Duodenal mucosa (tissue), 2 donors: Measurements from ENCODE around the gene HOGA1.

Source experiments
- H3K27ac ChIP-seq: one replicate; pipeline ENCODE4 v1.7.0; 2013; ENCODE audit warnings: low read depth, low read length
- H3K27me3 ChIP-seq, 2 donors: one replicate each; pipeline ENCODE4 v1.7.0; 2013; ENCODE audit warnings: low read length in 2 of 2, control low read depth in 1 of 2; ENCODE audit not compliant: insufficient read depth in 2 of 2, control insufficient read depth in 1 of 2
- H3K36me3 ChIP-seq, 2 donors: one replicate each; pipeline ENCODE4 v1.7.0; 2013; ENCODE audit warnings: low read length in 2 of 2, control low read depth in 1 of 2; ENCODE audit not compliant: insufficient read depth in 2 of 2, control insufficient read depth in 1 of 2
- H3K4me1 ChIP-seq, 2 donors: one replicate each; pipeline ENCODE4 v1.7.0; 2013; ENCODE audit warnings: low read length in 2 of 2, control low read depth in 1 of 2; ENCODE audit not compliant: insufficient read depth in 2 of 2, control insufficient read depth in 1 of 2
- H3K4me3 ChIP-seq, 2 donors: one replicate each; pipeline ENCODE4 v1.7.0; 2013; ENCODE audit warnings: low read length in 2 of 2, low read depth in 1 of 2
- H3K9ac ChIP-seq, 2 donors: one replicate each; pipeline ENCODE4 v1.7.0; 2013; ENCODE audit warnings: low read length in 2 of 2, low read depth in 1 of 2
- H3K9me3 ChIP-seq, 2 donors: one replicate each; pipeline ENCODE4 v1.7.0; 2013; ENCODE audit warnings: low read length in 2 of 2, control low read depth in 1 of 2; ENCODE audit not compliant: control insufficient read depth in 1 of 2

The HOGA1 gene

DNA sequence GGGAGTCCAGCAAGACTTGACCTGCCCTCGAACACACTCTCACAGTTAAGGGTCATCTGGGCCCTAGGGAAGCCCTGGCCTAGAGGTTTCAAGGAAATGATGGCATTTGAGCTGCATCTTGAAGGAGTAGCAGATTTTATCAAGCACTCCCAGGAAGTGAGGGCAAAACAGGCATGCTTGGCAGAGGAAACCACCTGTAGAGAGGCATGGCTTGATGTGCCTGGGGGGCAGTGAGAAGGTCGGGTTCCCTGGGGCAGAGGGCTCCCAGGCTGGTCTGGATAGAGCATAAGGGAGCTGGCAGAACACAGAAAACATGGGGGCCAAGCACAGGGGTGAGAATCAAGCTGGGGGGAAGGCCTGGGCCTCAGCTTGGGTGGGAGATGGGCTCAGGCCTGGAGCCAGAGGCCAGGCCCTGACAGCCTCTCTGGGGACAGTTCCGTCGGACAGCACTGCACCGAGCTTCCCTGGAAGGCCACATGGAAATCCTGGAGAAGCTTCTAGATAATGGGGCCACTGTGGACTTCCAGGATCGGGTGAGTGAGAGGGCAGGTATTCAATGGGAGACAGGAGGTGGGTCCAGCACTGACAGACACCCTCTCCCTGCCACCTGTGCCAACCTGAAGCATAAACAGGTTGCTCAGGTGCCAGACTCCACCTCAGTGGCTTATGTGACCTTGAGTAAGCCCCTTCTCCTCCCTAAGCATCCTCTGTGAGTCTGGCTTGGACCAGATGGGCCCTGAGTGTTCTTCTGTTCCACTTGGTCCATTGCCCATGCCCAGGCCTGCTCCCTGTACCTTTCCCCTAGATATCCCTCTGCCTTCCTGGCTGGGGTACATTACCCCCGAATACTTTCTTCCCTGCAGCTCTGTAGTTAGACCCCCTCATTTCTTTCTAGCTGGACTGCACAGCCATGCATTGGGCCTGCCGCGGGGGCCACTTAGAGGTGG, 3.5 kb upstream of the HOGA1 start:
- no peaks in the 10 kb centered on the region for H3K36me3 ChIP-seq

DNA sequence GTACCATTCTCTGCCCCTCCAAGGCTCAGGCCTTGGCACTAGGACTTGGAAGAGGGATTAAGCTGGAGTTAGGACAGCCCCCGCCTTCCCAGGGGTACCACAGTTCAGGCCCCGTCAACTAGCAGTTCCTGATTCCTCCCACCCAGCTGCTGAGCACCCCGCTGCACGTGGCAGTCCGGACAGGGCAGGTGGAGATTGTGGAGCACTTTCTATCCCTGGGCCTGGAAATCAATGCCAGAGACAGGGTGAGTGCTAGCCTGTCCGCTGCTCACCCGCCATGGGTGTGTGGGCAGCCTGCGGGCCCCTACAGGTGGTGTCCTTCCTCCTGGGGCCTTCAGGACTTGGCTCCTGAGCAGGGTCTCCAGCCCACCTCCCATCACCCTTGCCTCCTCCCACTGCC, 2.0 kb upstream of the HOGA1 start:
- H3K9ac ChIP-seq = no peak overlapping the region
- H3K27ac ChIP-seq = no peak overlapping the region

More for the DNA sequence above, 3.5 kb upstream of the HOGA1 start:
- Histone ChIP-seq H3K9ac (no peak overlapping the region), H3K9me3 (no peaks in the 10 kb centered on the region), H3K27ac (no peak overlapping the region), H3K4me3 (no peak overlapping the region), H3K27me3 (peaks cover 0 to 5% of the 10 kb centered on the region in 2 donors), H3K4me1 (no peaks in the 10 kb centered on the region)

DNA sequence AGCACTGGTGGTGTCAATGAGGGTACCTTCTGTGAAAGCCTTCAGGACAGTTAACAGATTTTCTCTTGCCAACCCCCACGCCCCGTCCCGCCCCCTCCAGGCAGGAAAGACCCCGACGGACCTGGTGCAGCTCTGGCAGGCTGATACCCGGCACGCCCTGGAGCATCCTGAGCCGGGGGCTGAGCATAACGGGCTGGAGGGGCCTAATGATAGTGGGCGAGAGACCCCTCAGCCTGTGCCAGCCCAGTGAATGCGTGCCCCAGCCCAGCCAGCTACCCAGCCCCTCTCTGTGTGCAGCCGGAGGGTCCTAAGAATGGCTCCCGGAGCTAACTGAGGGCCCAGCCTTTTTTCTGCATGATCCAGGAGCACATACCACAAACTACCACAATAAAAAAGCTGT, 713 bp upstream of the HOGA1 start:
- Histone ChIP-seq H3K27me3 (peaks cover 0 to 3% of the 10 kb centered on the region in 2 donors), H3K9me3 (no peaks in the 10 kb centered on the region), H3K4me1 (no peaks in the 10 kb centered on the region), H3K27ac (no peak overlapping the region), H3K9ac (no peak overlapping the region), H3K36me3 (no peaks in the 10 kb centered on the region), H3K4me3 (no peak overlapping the region)

More for the DNA sequence above, 2.0 kb upstream of the HOGA1 start:
- no peak overlapping the region for H3K4me3 ChIP-seq
- no peaks in the 10 kb centered on the region for H3K36me3 ChIP-seq
- H3K27me3 ChIP-seq = peaks cover 0 to 5% of the 10 kb centered on the region in 2 donors
- H3K9me3 ChIP-seq = no peaks in the 10 kb centered on the region
- H3K4me1 ChIP-seq = no peaks in the 10 kb centered on the region

DNA sequence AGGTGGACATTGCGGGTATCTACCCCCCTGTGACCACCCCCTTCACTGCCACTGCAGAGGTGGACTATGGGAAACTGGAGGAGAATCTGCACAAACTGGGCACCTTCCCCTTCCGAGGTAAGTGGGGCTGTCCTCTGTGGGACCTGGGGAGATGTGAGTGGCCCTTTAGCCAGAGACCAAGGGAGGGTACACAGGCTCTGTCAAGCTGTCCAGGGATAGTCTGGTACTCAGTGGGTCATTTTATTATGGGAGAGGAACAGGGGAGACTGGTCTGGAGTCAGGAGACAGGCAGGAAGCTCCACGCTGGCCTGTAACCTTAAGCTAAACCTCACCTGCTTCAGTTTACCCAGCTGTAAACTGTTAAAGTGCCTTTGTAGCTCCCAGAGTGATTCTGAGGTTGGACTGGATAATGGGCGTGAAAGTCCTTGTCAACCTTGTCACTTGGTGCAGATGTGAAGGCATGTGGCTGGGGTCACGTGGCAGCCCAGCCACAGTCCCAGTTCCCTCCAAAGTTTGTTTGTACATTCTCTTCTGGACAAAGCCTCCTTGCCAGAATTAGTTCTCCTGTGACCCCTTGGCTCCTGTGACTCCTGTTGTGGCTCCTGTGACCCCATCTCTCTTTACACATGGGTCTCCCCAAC, 729 bp downstream of the HOGA1 start:
- Histone ChIP-seq H3K9ac (no peak overlapping the region), H3K36me3 (no peaks in the 10 kb centered on the region), H3K9me3 (no peaks in the 10 kb centered on the region), H3K4me3 (no peak overlapping the region), H3K4me1 (no peaks in the 10 kb centered on the region), H3K27ac (peak overlapping the region; percentile 44), H3K27me3 (no peaks in the 10 kb centered on the region)

DNA sequence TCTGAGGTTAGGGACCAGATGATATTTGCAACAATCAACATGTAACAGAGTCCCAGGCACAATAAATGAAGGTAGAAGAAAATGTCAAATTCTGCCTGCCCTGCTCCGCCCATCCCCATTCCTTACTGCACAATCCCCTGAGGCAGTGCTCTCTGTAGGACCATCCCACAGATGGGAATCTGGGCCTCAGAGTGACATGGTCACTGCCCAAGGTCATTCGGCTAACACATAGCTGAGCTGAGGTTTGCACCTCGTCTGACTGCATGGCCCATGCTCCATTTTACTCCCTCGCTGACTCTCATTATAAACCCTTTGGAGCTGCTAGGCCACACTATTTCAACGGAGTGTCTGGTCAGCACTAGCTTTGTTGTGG, 1.2 kb downstream of the HOGA1 start:
- H3K4me1 ChIP-seq = no peaks in the 10 kb centered on the region
- H3K27me3 ChIP-seq = no peaks in the 10 kb centered on the region
- no peaks in the 10 kb centered on the region for H3K9me3 ChIP-seq
- H3K27ac ChIP-seq = peak overlapping the region; percentile 26
- H3K4me3 ChIP-seq = no peak overlapping the region
- H3K36me3 ChIP-seq = no peaks in the 10 kb centered on the region
- no peak overlapping the region for H3K9ac ChIP-seq

DNA sequence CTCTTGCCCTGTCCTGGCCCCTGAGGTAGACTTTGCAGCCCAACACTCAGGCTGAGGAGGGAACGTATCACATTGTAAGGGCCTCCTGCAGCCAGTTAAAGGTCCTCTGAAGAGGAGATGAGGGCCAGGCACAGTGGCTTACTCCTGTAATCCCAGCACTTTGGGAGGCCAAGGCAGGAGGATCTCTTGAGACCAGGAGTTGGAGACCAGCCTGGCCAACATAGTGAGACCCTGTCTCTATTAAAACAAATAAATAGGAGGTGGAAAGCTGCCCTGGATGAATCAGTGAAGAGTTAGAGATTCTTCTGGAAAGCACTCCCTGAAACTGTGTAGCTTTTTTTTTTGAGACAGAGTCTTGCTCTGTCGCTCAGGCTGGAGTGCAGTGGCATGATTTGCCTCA, 3.0 kb downstream of the HOGA1 start:
- Histone ChIP-seq H3K4me3 (no peak overlapping the region), H3K9ac (no peak overlapping the region), H3K4me1 (no peaks in the 10 kb centered on the region), H3K9me3 (no peaks in the 10 kb centered on the region), H3K36me3 (no peaks in the 10 kb centered on the region), H3K27me3 (no peaks in the 10 kb centered on the region), H3K27ac (no peak overlapping the region)

DNA sequence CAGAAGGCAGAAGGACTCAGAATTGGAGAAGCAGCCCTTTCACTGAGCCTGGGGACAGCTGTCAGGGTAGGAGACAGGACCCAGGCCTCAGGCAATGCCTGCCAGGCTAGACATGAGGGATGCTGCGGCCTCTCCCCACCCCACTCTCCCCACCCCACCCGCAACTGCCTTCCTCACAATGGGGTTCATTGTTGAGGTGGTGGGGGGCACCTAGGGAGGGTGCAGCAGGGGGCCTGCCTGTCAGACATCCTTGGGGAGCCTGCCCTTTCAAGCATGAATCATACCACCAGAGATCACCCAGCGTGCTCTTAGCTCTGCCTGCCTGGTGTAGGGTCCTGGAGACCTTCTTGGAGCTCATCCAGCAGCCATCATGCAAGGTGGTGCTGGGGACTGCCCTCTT, 5.3 kb downstream of the HOGA1 start, which contains the start of gene C10orf62:
TSS of gene C10orf62 (plus strand) at position 243 of the 400 bp plus-strand sequence. CDS start 177 bp downstream, outside the sequence.
- Histone ChIP-seq H3K4me1 (no peaks in the 10 kb centered on the region), H3K9ac (no peak within 1 kb of the TSS), H3K9me3 (no peaks in the 10 kb centered on the region), H3K4me3 (no peak within 1 kb of the TSS), H3K27me3 (no peaks in the 10 kb centered on the region), H3K27ac (no peak within 1 kb of the TSS), H3K36me3 (no peaks in the 10 kb centered on the region)

DNA sequence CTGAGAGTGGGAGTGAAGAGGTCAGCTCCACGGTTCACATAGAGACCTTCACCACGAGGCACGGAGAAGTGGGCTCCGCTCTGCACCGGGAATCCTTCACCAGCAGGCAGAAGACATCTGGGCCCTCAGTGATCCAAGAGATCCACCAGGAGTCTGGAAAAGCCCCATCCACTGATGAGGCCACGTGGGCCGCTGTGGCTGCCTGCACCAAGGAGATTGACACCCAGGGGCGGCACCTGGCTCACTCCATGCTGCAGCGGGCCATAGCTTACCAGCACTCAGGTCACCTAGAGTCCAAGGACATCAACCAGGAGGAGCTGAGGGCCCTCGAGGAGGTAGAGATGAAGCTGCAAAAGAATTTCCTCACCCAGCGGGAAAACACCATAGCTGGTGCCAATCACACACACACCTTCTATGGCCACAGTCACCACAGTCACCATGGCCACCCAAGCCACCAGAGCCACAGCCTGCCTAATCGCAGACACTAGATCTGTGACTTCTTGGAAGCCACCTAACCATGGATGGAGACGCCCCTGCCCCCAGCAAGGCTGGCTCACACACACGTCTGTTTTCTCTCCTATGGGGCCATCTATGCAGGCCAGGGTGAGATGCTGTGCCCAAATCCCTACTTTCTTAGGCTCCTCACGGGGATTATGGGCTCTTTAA, 6.0 kb downstream of the HOGA1 start:
- Histone ChIP-seq H3K4me1 (no peaks in the 10 kb centered on the region), H3K36me3 (no peaks in the 10 kb centered on the region), H3K9ac (no peak overlapping the region), H3K27me3 (no peaks in the 10 kb centered on the region), H3K9me3 (no peaks in the 10 kb centered on the region), H3K4me3 (no peak overlapping the region), H3K27ac (no peak overlapping the region)

DNA sequence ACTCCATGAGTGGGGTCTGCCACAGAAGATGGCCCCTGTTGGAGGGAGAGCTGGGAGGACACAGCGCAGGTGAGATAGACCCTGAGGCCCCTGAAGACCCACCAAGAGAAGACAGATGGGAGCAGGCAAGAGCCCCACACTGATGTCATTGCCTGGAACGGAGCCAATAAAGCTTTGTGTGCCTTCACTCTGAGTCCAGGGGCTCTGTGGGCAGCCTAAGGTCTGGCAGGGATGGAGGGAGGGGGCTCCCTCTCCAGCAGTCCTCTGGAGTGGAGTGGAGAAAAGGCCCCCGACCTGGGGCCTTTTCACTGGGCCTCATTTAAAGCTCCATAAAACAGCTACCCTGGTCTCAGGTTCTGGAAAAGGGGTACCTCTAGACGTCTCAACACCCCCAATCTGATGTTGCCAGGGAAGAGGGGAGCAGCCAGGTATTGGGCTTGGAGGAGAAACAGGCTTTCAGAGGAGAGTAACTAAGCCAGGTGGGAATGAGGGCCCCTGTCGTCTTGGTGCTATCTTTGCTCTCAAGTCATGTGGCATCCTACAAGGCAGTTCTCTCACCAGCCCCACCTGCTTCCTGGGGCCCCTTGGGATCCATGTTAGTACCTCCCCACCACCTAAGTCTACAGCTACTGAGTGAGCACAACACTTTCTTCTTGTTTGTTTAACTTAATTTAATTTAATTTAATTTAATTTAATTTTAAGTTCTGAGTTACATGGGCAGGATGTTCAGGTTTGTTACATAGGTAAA, 6.7 kb downstream of the HOGA1 start:
- H3K27ac ChIP-seq = no peak overlapping the region
- no peak overlapping the region for H3K9ac ChIP-seq
- no peaks in the 10 kb centered on the region for H3K9me3 ChIP-seq
- no peaks in the 10 kb centered on the region for H3K27me3 ChIP-seq
- no peak overlapping the region for H3K4me3 ChIP-seq
- H3K36me3 ChIP-seq = no peaks in the 10 kb centered on the region
- H3K4me1 ChIP-seq = no peaks in the 10 kb centered on the region
